Uterus (tissue), 2 donors: ENCODE data around the gene CFTR.

Experiments used
- CTCF ChIP-seq, 4 experiments: fragments of 200-600 bp in 2 of 4; fragments of 450-650 bp in 2 of 4; sonication (generic) in 2 of 4; IDR thresholded peaks; one replicate each; pipeline ENCODE4 v1.5.1; 2016 to 2019; ENCODE audit warnings: antibody characterized with exemption in 4 of 4, mild to moderate bottlenecking in 2 of 4, moderate library complexity in 1 of 4
- POLR2A ChIP-seq, 2 donors: fragments of 450-650 bp; IDR thresholded peaks; one replicate each; pipeline ENCODE4 v1.6.1; 2016; ENCODE audit warnings: antibody characterized with exemption in 2 of 2, mild to moderate bottlenecking in 1 of 2, moderate library complexity in 1 of 2

GRCh38 chr7:117652943-117653680 lies 173.3 kb downstream of the CFTR start:
- TF ChIP-seq CTCF (IDR thresholded peaks at IDR 0.05) = no peak
- no peak for TF ChIP-seq POLR2A (IDR thresholded peaks at IDR 0.05)
